ENCODE data around the gene ZNF541.
A peak's percentile ranks its signal among the peaks of the same experiment; 100 is the strongest.
"Not testable (repeated sequence)": the region's sequence is repeated elsewhere in the genome, so short reads cannot be mapped to it uniquely, and the experiment has no call there.

ZNF541 gene

GRCh38 chr19:47600246-47601179 is 27.6 kb upstream of the ZNF541 start:
- peak; percentile 98 for DNase-seq (ENCODE audit: low read depth)

DNA sequence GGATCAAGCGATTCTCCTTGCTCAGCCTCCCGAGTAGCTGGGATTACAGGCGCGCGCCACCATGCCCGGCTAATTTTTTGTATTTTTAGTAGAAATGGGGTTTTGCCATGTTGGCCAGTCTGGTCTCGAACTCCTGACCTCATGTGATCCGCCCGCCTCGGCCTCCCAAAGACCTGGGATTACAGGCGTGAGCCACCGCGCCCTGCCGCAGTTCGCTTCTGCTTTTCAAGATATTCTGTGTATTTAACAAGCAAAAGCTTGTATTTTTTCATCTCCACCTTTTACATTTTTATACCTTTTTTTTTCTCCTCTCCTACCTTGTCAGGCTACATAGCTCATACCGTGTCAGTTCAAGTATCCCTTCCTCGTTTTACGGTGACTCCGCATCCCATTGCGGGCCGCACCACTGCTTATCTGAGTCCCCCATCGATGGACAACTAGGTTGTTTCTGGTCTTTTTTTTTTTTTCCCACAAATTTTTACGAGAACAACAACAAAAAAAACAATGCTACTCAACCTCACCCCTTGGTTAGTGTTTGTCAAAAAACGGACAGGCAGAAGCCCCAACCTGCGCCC is 26.8 kb upstream of the ZNF541 start:
- not testable (repeated sequence) for DNase-seq (ENCODE audit: low read depth)

DNA sequence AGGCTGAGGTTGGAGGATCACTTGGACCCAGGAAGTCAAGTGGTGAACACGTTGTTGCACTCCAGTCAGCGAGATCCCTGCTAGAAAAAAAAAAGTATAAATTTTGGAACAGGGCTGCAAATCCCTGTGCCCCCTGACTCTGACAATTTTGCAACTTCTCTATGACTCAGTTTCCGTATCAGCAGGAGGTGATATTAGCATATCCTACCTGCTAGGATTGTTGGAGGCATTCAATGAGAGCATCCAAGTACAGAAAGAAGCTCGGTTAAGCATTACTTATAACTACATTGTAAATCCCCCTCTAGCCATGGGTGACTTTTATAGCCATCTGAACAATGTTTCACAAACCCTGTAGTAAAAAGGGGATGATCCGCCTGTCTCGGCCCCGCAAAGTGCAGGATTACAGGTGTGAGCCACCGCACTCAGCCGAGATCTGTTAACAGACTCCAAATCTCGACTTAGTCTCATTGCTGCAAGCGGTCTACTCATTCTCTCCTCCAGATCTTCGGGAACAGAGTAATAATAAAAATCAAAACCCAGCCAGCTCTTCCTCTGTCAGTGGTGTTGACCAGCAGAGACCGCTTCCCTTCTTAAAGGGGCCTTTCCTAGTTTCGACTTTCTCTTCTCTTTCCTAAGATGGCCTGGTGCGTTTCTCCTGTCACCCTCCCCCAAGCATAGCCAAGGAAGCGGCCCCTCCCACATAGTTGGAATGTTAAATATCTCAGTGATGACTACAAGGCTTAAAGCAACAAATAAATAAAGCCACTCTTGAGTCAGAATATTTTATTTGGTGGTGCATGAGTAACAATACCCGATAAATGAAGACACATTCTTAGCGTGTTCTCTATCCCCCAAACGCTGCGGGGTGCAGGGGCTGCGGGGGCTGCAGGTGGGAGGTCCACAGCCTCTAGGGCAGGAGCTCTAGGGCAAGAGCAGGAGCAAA is 25.7 kb upstream of the ZNF541 start:
- DNase-seq (ENCODE audit: low read depth) = no peak

DNA sequence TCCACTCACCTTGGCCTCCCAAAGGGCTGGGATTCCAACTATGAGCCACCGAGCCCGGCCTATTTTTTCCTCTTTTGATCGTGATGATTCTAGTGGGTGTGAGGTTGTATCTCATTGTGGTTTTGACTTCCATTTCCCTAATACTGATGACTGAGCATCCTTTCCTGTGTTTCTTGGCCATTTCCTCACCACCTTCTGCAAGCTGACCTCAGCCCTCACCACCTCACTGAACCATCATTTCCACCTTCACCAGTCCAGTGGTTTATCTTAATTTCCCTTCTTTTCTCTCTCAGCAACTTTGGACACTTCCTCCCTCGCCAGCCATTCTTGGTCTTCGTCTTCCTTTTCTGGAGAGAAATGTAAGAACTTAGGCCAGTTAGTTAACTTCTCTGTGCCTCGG is 23.0 kb upstream of the ZNF541 start:
- DNase-seq (ENCODE audit: low read depth) = no peak

GRCh38 chr19:47593860-47594259 is 20.9 kb upstream of the ZNF541 start:
- DNase-seq (ENCODE audit: low read depth) = no peak

DNA sequence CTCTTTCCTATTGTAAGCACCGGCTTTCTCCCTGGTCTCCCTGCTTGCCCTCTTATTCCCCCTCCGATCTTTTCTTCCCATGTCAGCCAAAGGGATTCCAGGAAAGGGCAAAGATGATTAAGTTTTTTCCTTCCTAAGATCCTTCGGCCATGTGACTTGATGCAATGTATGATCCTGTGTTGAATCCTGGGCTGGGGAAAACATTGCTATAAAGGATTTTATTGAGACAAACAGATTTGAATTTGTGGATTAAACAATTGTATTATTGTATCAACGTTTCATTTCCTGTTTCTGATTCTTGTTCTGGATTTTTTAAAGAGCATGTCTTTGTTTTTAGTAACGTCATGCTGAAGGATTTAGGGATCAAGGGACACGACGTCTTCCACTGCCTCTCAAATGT is 16.9 kb upstream of the ZNF541 start:
- no peak for DNase-seq (ENCODE audit: low read depth)

GRCh38 chr19:47587295-47587694 is 14.3 kb upstream of the ZNF541 start:
- no peak for DNase-seq (ENCODE audit: low read depth)

GRCh38 chr19:47583161-47583560 is 10.2 kb upstream of the ZNF541 start:
- not testable (repeated sequence) for DNase-seq (ENCODE audit: low read depth)

DNA sequence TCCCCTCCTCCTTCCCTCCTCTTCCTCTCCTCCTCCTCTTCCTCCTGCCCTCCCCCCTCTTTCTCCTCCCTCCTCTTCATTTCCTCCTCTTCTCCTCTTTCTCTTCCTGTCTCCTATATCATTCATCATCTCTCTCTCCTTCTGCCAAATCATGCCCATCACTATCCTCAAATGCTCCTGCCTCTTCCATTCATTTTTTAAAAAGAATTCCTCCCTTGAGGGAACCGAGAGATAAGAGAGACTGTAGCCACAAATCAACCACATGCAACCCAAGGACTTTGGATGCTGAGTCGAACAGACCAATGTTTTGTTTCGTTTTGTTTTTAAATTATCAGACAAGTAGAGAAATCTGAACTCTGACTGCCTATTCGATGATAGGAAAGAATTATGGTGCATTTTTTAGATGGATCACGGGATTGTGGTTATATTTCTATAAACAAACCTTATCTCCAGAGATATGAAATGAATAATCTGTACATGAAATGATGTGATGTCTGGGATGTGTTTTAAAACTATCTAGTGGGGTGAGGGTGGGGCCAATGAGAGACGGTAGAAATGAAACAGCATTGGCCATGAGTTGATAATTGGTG is 9.5 kb upstream of the ZNF541 start:
- DNase-seq (ENCODE audit: low read depth) = no peak

DNA sequence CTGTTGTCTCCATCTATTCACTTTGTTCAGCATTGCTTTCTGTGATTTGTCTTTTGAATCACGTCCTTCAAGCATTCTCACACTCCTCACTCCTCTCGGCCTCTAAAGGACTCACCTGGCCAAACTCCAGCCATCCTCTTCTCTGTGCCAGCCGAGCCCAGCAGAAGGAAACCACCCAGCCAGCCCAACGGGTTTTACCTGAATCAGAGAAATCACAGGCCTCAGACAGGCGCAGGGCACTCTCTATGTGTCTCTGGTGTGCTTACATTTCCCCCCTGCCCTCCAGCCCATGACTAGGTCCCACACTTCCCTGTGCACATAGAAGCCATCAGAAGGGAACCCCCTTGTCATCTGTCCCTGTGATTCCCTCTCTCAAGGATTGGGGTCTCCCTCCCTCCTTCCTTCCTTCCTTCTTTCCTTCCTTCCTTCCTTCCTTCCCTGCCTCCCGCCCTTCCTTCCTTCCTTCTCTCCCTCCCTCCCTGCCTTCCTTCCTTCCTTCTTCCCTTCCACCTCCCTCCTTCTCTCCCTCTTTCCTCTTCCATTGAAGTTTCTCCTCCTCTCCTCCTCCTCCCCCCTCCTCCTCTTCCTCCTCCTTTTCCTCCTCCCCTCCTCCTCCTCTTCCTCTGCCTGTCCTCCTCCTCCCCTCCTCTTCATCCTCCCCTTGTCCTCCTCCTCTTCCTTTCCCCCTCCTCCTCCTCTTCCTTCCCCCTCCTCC is 8.8 kb upstream of the ZNF541 start:
- no peak for DNase-seq (ENCODE audit: low read depth)

GRCh38 chr19:47580397-47580796 is 7.4 kb upstream of the ZNF541 start:
- no peak for DNase-seq (ENCODE audit: low read depth)

- no peak for DNase-seq (ENCODE audit: low read depth)
These were observed 313 bp downstream of the ZNF541 start for GRCh38 chr19:47572635-47573034.

DNA sequence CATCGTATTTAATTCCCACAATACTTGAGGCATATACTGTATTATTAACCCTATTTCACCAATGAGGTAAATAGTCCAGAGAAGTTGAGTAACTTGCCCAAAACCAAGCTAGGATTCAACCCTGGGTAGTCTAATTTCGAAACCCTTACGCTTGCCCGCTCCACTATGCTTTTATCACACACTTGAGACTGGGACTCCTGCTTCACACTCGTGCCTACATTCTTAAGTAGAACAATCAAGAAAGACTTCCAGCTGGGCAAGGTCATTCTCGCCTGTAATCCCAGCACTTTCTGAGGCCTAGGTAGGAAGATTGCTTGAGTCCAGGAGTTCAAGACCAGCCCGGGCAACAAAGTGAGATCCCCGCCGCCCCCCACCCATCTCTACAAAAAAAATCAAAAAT is 3.6 kb downstream of the ZNF541 start:
- no peak for DNase-seq (ENCODE audit: low read depth)

DNA sequence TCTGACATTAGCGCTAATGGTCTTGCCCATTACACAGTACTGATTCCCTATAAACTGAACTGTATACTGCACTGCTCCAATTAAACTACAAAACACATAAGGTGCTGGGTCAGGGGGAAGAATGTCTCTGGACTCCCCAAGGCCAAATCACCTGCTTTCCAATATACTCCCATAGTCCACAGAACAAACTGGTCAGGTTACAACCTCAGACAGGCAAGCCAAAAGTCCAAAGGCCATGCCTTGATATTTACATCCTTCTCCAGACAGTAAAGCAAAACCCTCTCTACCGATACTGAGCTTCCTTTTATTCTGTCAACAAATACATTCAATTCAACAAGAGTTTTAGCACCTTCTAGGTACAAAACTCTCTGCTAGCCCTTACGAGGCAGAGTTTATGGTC is 8.9 kb downstream of the ZNF541 start:
- no peak for DNase-seq (ENCODE audit: low read depth)

DNA sequence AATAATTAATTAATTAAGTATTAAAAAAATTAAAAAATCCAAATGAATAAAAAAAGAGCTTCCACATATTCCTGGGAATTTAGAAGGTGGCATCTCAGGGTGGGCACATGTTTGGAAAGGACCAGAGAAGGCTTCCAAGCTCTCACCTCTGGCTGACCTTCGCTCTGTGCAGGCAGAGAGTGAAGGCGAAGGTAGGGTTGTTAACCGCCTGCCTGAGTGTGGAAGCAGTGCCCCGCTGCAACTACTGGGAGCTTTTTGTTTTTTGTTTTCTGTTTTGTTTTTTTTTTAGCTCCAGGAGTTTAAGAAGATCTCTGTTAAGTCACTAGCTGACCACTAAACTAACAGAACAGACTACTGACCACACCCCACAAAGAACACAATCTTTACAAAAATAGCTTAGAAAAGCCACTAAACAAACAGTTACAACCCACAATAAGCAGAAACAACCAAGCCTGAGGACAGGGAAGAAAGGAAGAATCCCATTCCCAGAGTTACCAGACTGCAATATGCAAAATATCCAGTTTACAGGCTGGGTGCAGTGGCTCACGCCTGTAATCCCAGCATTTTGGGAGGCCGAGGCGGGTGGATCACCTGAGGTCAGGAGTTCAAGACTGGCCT is 11.4 kb downstream of the ZNF541 start:
- DNase-seq (ENCODE audit: low read depth) = no peak

- no peak for DNase-seq (ENCODE audit: low read depth)
These were observed 11.9 kb downstream of the ZNF541 start for GRCh38 chr19:47560999-47561398.

DNA sequence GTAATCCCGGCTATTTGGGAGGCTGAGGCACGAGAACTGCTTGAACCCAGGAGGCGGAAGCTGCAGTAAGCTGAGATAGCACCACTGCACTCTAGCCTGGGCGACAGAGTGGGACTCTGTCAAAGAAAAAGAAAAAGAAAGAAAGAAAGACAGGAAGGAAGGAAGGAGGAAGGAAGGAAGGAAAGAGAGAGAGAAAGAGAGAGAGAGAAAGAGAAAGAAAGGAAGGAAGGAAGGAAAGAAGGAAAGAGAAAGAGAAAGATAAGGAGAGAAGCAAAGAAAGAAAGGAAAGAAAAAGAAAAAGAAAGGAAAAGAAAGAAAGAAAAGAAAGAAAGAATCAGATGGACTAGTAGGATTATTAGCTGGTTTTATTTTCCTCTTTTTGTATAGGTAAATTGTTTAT is 22.8 kb downstream of the ZNF541 start:
- no peak for DNase-seq (ENCODE audit: low read depth)

- DNase-seq (ENCODE audit: low read depth) = no peak
These were observed 23.6 kb downstream of the ZNF541 start for GRCh38 chr19:47549261-47549862.

DNA sequence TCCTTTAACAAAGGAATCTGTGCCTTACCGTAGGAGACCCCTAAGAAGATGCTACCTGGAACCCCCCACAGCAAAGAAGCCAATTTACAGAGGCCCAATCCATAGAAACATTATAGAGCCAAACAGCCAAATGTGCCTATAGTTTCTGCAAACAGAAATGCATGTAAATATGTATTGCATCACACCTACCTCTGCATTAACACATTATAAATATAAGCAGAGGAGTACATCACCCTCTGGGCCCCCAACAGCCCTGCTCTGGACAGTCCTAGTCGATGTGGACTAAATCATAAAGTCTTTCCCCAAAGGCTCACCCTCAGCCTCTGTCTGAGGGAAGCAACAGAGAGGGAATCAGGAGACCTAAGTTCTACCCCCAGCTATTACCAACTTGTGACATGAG is 25.7 kb downstream of the ZNF541 start:
- DNase-seq (ENCODE audit: low read depth) = no peak
